HG02610 (cell line): ENCODE results near the gene POFUT1.
"Not testable (repeated sequence)": the region's sequence is repeated elsewhere in the genome, so short reads cannot be mapped to it uniquely, and the experiment has no call there.

ENCODE experiments used
- ATAC-seq: cut with Tn5 transposase; IDR thresholded peaks from one replicate; pipeline ENCODE4 v1.9.1; 2021; ENCODE audit warnings: mild to moderate bottlenecking, moderate library complexity; ENCODE audit not compliant: unreplicated experiment

The POFUT1 gene

DNA sequence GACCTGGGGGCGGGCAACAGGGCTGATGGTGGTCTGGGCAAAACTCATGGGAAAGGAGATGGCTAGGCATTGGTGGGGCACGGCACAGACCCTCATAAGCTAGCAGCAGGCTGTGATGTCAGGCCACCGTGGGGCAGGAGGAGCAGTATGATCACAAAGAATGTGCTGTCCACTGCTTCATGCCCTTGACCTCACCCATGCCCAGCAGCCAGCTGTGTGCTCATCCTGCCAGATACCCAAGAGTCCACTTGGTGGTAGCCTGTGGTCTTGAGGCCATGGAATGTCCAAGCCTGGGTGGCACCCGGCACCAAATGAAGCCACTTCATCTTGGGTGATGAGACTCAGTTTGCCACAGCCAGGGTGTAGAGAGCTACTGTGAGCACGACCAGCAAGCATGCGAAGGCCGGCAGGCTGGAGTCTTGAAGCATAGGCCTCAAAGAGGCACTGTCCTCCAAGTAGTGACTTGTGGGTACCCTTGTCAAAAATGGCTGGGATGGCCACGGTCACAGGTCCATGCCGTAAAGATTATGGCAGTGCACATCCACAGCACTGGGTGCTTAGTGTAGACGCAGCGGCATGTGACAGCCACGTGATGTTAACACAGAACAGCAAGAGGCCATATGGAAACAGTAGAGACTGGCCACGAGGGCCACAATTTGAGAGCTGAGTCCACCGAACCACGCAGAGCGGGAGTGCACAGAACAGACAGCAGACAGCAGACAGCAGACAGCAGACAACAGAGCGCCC lies 19.1 kb upstream of the POFUT1 start:
- ATAC-seq, result no peak

DNA sequence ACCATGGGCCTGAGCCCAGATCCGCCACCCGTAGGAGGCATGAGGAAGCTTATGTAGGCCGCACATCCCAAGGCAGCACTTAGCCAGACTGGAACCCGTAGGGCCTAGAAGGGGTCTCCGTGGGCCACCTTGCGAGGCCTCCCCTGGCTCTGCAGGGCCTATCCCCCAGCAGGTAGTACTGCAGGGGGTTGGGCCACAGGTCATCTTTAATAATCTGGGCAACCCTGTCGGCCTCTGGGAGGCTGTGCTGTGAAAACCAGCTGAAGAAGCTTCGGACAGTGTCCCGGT lies 18.6 kb upstream of the POFUT1 start:
- no peak for ATAC-seq

DNA sequence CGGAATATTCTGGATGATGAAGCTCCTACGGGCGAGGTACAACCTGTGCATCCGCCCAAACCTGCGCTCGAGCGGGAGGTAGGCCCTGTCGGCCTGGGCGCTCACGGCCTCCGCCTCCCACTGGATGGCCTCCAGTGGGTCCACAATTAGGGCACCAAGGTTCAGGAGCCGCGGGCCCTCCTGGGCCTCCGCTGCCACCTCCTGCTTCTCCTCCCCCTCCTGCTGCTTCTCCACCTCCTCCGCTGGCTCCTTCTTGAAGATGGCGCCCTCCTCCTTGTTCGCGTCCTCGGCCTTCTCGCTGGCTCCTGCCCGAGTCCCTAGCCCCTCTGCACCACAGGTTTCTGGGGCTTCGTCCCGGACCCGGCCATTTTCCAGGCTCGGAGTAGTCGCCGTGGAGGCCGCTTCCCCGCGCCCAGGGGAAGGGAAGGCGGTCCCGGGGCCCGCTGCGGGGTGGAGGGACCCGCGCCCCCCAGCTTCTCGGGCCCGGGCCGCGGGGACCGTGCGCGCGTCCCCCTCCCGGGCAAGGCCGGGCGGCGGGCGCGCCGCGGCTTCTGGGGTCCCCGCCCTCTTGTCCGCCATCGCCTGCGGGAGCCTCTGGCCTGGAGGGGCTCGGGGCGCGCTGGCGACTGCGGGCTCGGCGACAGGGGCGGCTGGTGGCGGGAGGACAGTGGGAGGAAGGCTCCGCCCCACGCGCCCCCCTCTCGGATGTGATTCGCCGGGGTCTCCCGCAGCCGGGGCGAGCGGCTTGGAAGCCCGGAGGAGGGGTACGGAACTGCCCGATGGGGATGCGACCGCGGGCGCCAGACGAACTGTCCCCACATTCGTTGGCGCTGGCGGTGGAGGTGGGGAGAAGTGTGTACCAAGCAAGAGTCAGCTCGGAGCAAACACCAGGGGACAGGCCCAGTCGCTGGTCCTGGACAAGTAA lies 17.7 kb upstream of the POFUT1 start:
- no peak for ATAC-seq

DNA sequence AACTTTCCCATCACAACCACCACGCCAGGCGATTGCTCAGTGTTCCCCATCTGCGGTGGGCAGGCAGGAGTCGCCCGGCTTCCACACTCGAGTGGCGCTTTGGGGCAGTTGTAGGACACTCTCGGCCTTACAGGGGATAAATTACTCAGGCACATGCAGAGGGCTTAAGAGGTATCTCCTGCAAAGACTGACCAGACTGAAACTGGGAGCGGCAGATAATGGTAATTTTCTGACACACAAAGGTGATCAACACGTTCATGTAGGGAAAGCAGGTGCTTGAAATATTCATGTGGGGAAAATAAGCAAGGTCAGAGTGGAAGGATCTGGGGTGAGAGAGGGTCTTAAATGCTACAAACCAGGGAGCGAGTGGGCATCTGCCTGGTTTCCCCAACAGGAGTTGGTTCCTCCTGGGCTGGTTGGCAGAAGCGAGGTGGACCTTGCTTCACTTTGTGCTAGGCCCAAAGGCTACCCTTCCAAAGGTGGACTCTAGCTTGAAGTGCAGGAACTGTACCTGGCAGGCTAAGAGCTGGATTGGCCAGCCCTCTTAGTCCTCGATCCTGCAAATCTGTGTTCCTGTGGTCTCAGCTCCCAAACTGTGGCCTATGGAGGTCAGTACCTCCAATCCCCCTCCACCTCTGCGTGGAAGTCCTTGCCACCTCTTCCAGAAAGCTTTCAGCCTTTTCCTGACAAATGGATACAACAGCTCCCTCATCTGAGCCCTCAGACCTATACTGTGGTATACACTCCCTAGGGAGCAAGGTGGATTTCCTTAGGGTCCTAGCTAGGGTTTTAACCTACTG lies 16.9 kb upstream of the POFUT1 start:
- ATAC-seq, result no peak

DNA sequence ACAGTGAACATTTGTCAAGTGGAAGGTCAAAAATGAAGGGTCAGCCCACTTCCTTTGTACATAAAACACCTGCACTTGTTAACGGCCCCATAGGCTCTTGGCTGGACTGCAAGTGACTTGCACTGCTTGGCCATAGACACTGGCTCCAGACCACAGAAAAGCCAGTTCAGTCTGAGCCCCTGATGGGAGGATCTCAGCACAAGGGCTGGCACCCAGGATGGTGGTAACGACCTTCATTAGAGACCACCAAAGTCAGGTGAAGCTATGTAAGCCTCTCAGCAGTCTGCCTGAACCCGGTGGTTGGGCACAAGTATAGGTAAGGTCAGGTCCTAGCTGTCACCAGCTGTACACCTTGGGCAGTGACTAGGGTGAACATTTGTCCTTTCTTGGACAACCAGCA lies 16.3 kb upstream of the POFUT1 start:
- ATAC-seq, result no peak

DNA sequence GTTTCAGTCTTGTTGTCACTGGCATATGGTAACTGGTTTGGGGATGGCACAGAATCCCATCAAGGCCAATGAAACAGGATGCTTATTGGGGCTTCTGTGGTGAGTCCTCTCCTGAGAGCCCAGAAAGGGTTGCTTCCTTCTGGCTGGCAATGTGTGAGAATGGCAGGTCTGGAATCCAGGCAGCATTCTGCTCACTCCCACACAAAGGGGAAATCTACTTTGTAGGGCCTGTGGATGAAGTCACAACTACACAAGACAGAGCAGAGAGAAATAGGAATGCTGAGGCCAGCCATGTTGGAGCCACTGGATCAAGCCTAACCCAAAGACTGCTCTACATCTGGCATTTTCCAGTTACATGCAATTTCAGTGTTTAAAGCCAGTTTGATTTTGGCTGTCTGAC lies 15.8 kb upstream of the POFUT1 start:
- ATAC-seq, result no peak

DNA sequence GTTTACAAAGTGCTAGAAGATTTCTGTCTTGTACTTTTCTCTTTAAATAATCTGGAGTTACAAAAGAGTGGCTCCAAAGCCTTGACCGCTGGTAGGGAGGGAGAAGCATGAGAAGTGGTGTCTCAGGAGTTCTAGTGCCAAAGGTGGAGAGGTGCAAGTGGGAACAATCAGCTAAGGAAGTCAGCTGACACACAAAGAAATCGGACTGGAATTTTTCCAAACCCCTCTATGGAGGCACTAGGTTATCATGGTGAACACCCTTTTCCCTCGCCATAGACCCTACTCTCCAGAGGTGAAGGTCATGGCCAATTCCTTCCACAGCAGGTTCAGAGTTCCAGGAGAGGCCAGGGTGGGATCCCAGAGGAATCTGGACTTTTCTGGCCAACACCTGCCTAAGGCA lies 15.0 kb upstream of the POFUT1 start:
- no peak for ATAC-seq

DNA sequence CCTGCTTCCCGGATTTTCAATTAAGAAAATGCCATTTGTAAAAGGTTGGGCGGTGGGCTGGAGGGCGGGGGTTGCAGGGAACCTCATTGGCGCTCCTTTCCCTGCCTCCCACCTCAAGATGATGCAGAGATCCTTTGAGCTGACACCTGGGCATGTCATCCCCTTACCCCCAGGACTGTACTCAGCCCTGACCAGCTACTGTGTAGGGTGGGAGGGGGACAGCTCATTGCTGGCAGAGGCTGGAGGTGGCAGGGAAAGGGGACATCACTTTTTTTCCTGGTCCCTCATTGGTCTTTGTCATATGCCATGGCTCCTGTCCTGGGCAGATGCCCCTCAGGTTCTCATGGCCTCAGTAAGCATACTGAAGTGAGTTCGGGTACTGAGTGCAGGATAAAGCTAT lies 14.3 kb upstream of the POFUT1 start:
- not testable (repeated sequence) for ATAC-seq

DNA sequence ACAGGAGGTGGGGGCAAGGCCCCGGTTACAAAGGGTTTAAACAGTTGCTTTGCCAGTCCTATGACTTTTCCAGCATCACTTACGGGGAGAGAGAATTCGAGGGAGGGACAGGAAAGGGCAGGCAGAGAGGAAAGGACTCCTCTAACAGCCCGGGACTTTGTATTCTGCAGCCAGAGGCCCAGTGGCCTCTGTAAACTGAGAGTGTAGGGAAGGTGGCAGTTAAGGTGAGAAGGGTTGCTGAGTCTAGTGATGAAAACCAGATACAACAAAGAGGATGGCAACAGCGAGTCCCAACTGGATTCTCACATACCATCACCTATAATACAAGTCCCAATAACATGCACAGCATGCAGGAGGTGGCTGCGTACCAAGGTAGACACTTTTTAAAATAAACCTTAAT lies 13.7 kb upstream of the POFUT1 start:
- no peak for ATAC-seq

DNA sequence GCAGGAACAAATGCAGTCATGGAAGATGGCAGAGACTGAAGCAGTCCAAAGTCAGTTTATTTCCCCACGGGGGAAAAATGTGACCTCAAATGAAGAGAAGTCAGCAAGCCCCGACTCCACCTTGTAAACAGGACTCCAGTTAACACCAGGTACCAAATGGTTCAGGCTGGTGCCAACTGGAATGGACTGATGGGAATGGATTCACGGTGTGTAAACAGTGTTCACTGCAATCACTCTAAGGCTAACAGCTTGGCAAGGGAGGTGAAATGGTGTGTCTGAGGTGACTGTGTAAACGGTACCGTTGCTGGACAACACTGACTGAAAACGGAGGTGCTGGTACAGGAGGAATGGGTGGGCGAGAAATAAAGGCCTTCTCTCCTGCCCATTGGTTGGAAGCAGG lies 12.1 kb upstream of the POFUT1 start:
- ATAC-seq, result no peak

DNA sequence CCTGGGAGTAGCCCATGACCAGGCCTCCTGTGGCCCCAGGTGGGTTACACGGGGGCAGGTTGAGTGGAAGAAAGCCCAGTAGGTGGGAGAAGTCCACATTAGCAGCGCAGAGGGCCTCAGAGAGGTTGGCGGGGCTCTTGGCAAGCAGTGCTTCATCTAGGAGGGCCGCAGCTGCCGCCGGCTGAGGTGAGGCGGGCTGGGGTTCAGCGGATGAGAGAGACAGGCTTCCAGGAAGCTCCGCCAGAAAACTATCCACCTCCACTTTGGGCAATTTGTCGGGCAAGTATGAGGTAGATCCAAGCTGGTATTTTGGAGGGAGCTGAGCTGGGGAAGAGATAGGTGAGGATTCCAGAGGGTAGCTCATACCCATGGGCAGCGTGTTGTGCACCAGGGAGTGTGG lies 11.1 kb upstream of the POFUT1 start:
- not testable (repeated sequence) for ATAC-seq

DNA sequence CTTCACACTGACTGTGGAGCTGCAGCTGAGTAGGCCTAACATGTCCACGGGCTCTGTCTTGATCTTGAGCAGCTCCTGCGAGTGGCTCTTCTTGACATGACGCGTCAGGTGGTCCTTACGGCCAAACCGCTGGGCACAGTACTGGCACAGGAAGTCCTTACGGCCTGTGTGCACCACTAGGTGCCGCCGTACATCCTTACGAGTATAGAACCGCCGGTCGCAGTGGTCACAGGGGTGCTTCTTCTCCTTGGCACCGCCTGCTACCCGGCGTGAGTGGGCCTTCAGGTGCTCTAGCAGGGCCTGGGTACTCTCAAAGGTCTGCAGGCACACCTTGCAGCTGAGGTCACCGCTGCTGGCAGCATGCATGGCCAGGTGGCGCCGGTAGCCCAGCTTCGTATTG lies 10.5 kb upstream of the POFUT1 start:
- not testable (repeated sequence) for ATAC-seq

DNA sequence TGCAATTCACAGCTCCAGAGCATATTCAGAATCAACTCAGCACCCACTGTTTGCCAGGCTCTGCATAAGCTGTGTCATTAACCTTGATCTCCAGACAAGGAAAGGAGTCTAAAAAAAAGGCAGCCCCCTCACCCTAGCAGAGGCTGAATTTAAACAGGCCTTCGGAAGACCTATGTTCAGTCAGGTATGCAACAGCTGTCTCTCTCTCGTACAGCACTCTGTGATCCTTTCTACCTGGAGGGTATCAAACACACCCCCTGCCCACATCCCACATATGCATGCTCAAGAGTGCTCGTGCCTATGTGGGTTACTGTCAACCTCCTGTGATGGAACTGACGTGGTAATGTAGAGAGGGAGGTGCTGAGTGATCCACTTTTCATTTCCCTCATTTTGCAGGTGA lies 8.7 kb upstream of the POFUT1 start:
- ATAC-seq, result no peak

DNA sequence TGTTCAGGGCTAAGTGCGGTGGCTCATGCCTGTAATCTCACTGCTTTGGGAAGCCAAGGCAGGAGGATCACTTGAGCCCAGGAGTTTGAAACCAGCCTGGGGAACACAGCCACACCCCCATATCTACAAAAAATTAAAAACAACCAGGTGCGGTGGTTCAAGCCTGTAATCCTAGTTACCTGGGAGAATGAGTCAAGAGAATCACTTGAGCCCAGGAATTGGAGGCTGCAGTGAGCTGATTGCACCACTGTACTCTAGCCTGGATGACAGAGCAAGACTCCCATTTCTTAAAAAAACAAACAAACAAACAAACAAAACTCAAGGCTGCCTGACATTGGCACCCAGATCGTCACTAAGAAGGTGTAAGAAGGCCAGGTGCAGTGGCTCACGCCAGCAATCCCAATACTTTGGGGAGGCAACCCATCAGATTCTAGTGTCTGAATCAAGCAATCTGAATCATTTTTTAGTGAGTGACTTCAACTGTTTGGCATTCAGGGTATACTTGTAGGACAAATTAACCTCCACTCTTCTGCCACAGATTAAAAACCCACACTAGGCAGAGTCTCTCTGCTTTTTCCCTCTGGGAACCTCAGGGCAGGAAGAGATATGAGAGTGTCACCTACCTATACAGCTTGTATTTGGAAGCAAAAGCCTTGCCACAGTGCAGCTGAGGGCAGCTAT lies 6.2 kb upstream of the POFUT1 start:
- no peak for ATAC-seq

DNA sequence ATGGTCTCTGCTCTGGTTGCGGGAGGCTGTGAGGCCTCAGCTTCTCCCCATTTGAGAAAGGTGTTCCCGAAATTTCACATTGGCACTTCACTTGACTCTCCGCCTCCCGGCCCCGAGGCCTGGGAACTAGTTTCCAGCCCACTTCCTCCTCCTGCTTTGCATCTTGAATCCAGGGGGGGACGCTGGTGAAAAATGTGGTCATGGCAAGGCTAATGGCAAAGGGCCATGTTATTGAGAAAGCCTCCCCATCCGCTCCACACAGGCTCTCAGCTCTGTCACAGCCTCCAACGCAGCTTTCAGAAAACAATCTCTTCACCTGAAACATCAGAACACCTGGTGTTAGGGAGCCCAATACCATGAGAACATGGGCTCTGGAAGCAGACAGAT lies 5.7 kb upstream of the POFUT1 start:
- ATAC-seq, result no peak

DNA sequence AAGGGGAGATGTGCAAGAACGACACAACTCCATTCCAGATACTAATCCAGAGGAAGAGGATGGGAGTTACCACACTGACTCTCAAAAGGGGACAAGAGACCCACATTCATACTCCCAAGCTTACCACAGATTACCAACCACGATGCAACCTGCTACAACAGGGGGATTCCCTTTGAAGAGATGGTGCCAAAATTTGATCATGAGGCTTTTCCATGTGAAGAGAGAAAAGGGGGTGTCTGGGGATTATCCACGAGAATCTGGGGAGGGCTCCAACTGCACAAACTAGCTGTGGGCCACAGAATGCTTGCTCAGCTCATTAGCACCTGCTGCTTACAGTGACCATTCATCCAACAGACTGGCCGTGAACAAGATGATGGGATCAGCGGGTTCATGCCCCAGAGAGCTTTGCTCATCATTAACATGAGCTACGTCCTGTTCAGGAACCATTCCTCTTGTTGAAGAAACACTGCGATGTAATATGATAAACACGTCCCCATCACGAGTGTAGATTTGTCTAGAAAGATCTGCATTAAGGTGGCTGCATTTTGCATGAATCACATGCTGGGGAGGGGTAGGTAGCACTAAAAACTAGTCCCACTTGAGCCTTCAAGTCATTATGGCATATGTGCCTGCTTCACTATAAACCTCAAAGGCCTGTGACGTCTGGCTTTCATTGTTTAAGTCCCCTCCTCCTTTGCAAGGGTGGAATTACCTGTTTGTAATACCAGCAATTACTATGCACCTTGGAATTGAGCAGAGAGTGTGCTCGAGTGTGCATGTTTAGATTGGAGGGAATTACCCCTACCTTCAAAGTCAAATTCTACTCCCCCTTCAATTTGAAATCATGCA lies 4.1 kb upstream of the POFUT1 start:
- ATAC-seq, result no peak

DNA sequence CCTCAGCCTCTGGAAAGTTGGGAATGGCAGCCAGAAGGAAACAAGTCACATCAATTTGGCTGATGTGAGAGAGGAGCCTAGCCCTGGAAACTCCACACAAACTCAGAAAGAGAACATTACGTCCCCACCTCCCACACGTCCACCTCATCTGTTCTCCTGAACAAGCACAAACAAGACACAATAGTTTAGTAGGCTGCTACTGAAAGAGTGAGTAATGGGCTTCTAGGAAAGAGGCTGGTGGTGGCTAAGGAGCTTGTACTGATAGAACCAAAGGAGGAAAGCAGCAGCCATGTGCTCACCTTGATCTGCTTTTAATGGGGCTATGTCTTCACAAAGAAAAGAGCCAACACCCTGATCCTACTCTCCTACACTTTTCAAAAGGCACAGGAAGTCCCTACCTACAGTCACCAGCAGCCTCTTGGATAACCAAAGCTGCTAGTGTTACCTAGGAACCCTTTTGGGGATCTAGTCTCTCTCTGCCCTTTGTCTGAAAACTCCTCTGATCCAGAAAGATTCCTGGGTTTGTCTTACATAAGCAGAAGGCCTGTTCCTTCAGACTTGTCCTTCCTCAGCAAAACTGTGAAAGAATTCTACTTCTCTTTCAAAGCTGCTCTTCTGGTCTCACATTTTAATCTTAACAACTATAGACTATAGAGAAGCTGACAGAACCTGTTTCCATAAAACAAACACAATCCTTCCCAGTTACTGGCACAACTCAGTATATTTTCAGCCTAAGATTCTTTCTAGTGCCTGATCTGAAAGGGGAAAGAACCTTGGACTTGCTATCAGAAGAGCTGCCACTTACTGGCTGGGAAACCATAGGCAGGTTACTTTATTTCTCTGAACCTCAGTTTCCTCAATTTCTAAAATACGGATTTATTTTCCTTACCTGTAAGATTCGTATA lies 3.2 kb upstream of the POFUT1 start:
- ATAC-seq, result no peak

DNA sequence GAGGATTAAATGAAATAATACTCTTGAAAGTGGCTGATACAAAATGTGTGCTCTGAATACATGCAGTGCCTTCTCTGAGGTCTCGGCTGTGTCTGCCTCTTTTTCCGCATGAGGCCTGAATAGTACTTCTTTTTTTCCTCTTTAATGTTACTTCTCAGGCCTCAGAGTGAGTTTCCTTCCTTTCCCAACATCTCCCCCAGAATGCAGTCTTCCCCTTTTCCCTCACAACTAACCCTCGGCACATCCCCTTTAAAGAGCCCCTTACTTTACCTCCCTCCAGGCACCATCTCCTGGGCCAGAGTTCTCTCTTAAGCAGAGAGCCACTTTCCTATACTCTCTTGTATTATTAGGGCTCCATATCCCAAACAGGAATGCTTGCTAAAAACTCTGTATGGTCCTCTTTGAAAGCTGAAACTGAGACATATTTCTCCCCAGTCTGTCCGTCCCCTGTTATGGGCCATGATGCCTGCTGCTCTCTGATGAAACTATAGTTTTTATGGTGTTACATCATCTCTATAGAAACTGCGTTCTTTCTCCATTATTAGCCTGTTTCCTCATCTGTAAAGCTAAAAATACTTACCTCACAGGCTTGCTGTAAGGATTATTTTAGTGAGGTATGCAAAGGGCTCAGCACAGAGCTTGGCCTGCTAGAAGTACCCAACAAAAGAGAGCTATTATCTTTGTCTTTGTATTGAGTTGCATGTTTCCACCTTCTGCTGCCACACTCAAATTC lies 2.4 kb upstream of the POFUT1 start:
- ATAC-seq, result no peak
